Activated CD8-positive, alpha-beta memory T cell treated with anti-CD3 and anti-CD28 coated beads for 36 hours (primary cell): ENCODE measurements around the gene SLC39A11. TPM values are rescaled to one million over a fixed set of nuclear protein-coding genes. Genes with fewer than 3 reads are reported as not detected.
"Not testable (repeated sequence)": the region's sequence is repeated elsewhere in the genome, so short reads cannot be mapped to it uniquely, and the experiment has no call there.

ENCODE experiments used
- CTCF ChIA-PET: fragments of 350-600 bp; sonication (Branson Sonifier 250); formaldehyde crosslinking; loops from one replicate; lab custom pipeline; 2021; ENCODE audit warnings: antibody characterized with exemption; lab: Charles Lee
- POLR2A ChIA-PET: fragments of 350-600 bp; sonication (Branson Sonifier 250); formaldehyde crosslinking; loops from one replicate; lab custom pipeline; 2021; ENCODE audit warnings: antibody characterized with exemption; lab: Charles Lee
- total RNA-seq, 2 experiments: library from RNA; stranded (reverse); gene quantifications; one replicate each; pipeline ENCODE4 v1.2.3, GENCODE V29; 2021

SLC39A11 gene
- total RNA-seq, 2 experiments from 2014 or later, result 16.1 to 17.2 TPM

GRCh38 chr17:73023759-73024158 lies 68.7 kb downstream of the SLC39A11 start:
- POLR2A ChIA-PET, result no interaction called here

DNA sequence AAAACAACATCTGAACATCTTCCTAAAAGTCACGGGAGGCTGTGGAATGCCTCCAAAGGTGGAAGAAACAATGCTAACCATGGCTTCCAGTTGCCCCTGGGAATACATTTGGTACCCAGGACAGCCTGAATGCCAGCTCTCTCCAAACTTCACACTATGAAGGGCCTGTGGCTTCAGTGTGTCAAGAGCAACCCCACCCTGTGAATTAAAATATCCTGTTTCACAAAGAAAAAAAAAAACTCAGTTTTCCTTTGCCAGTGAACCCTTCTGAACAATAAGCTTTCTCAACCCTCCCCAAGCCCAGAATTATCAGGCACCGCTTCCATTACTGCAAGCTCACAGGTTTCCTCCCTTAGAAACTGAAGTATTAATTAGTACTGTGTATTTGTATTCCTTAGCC lies 69.8 kb downstream of the SLC39A11 start:
- ChIA-PET POLR2A (no interaction called here), CTCF (no interaction called here)

More at GRCh38 chr17:73023759-73024158, 68.7 kb downstream of the SLC39A11 start:
- CTCF ChIA-PET, result no interaction called here

DNA sequence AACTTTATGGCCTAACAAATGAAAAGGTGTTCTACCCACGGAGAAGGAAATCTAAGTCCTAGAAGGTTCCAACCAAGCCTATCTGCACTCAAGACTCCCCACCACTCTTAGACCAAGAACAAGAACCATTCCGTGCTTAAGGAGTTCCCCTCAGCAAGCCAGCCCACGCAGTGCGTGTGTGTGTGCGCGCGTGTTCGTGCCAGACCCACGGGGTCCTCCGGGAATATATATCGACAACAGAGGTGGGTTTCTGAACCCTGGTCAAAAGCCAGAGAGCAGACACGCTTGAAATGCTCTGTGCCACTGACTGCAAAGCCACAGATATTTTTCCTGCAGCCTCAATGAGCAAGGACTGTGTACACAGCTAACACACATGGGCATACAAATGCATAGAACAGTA lies 70.7 kb downstream of the SLC39A11 start:
- CTCF ChIA-PET, result no interaction called here
- POLR2A ChIA-PET, result no interaction called here

GRCh38 chr17:73020110-73020509 lies 72.4 kb downstream of the SLC39A11 start:
- ChIA-PET CTCF (interaction anchor here (0.9 kb wide), 1 partner anchor 11 kb away, joined by 4 read pairs; no protein-coding TSS in a partner anchor), POLR2A (no interaction called here)

- POLR2A ChIA-PET, result no interaction called here
- CTCF ChIA-PET, result no interaction called here
These were observed 73.9 kb downstream of the SLC39A11 start for GRCh38 chr17:73018599-73018998.

DNA sequence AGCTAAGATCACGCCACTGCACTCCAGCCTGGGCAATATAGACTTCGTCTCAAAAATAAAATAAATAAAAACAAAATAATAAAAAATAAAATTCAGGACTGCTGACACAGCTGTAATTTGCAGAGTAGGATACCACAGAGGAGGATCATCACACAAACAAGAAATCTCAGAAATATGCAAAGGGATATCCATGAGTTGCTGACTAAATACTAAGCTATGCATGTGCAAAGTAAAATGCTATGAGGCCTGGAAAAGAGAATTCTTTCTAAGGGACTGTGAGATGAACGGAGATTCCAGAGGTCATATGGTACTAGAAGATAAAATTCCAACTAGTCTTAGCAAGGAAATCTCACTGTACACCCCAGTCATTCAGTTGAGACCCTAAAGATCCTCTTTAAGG lies 74.8 kb downstream of the SLC39A11 start:
- CTCF ChIA-PET, result interaction anchor here (0.6 kb wide), 1 partner anchor 150 kb away, joined by 4 read pairs; no protein-coding TSS in a partner anchor
- POLR2A ChIA-PET, result no interaction called here

DNA sequence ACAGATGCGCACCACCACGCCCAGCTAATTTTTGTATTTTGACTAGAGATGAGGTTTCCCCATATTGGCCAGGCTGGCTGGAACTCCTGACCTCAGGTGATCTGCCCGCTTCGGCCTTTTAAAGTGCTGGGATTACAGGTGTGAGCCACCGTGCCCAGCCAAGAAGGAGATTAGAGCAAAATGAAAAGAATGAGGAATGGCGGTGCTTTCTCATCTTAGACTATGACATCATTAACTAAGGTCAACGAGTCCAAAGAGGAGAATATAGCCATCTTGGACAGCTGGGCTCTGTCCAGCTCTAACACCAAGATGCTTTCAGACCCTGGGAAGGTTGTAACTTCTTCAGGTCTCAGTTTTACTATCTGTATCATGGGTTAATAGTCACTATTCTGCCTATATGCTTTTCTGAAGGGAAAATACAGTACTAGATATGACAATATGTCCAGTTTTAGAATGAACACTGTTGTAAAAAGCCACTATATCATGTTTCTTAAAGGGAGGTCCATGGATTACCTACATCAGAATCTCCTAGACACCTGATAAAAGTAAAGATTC lies 76.7 kb downstream of the SLC39A11 start:
- POLR2A ChIA-PET, result no interaction called here
- CTCF ChIA-PET, result no interaction called here

GRCh38 chr17:73013816-73014663 lies 78.4 kb downstream of the SLC39A11 start:
- POLR2A ChIA-PET, result no interaction called here
- CTCF ChIA-PET, result no interaction called here

DNA sequence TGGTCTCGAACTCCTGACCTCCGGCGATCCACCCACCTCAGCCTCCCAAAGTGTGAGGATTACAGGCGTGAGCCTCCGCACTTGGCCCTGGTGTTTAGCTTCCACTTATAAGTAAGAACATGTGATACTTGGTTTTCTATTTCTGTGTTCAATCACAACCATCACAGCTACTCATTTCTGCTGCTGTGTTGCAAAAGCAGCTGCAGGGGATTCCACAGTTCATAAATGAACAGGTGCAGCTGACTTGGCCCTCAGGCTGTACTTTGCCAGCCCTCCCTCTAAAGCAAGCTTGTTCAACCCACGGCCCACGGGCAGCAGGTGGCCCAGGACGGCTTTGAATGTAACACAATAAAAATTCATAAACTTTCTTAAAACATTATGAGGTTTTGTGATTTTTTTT lies 79.2 kb downstream of the SLC39A11 start:
- ChIA-PET POLR2A (no interaction called here), CTCF (no interaction called here)

DNA sequence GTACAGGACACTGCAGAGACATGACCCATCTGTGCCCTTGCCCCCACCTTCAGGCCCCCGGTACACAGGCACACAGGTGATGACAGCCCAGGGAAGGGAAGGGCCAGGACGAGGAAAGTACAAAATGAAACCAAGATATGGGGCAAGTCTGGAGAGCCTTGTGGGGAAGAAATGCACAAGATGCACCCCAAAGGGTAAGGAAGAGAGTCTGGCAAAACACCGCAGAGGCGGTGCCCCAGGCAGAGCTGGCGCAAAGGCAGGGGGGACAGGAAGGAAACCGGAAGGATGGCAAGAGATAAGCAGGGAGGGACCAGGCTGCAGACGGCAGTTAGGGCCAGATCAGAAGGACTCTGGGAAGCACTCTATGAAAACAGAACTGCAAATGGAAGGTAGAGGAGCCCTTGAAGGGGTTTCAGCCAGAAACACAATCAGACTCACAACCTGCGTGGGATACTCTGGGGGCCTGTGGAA lies 81.4 kb downstream of the SLC39A11 start:
- POLR2A ChIA-PET, result no interaction called here
- CTCF ChIA-PET, result no interaction called here

DNA sequence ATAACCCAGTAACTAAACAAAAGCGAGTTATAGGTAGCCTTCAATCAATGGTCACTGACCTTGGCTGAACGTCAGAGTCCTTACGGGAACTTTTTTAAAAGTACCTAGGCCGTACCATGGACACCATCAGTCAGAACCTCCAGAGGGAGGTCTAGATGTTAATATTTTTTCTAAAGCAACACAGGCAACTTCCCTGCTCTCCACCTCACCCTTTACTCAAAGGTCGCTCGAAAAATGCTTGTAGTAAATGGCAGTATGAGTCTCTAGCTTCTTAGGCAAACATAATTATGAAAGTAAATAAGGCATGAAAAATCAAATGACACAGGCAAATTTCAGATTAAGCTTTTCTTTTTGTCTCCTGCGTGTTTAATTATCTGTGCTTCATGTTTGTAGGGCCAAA lies 82.1 kb downstream of the SLC39A11 start:
- CTCF ChIA-PET, result no interaction called here
- POLR2A ChIA-PET, result no interaction called here

- CTCF ChIA-PET, result no interaction called here
- POLR2A ChIA-PET, result interaction anchor here (0.6 kb wide), 1 partner anchor 324 kb away, joined by 6 read pairs; no protein-coding TSS in a partner anchor
These were observed 85.1 kb downstream of the SLC39A11 start for GRCh38 chr17:73007407-73007806.

DNA sequence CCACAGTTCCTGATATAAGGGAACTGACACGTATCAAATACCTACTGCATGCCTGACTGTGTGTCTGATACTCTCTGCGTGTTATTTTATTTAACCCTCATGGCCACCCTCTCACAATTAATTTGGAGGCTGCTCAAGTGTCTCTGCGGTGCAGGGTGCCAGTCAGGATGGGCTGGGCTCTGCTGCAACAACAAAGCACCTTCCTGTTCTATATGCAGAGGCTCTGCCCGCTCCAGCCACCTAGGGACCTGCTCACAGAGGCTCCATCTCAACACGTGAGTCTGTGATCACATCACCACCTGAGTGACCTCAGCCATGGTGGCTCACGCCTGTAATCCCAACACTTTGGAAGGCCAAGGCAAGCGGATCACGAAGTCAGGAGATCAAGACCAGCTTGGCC lies 87.1 kb downstream of the SLC39A11 start:
- ChIA-PET CTCF (no interaction called here), POLR2A (no interaction called here)

DNA sequence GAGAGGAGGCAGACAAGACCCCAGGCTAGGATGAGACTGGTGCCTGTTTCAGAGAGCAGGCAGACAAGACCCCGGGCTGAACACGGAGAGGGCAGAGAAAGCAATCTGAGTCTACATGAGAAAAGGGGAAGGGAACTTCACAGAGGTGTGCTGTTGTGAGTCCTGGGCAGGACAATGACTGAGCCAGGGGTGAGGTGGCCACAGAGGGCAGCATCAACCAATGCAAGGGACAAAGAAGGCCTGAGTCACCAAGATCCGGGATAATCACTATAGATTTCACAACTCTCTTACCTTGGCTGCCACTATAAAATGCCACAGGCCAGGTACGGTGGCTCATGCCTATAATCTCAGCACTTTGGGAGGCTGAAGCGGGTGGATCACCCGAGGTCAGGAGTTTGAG lies 89.0 kb downstream of the SLC39A11 start:
- ChIA-PET POLR2A (no interaction called here), CTCF (no interaction called here)

DNA sequence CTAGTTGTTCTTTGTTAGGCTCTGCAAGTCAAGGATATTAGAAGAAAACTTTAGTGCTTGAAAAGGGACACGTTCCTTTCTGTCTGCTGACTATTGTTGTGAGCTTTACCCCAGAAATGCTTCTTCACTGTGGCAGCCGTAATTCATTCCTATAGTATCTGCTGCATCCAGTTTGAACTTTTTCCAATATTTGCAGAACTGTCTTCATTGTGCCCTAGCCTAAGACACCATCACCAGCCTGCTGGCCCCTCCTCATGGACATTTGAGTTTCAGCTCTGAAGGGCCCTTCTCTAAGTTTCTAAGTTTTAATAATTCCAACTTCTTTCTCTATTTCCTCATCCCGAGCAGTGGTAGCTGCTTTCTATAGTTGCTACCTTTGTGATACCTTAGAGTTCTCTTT lies 91.7 kb downstream of the SLC39A11 start:
- POLR2A ChIA-PET, result no interaction called here

DNA sequence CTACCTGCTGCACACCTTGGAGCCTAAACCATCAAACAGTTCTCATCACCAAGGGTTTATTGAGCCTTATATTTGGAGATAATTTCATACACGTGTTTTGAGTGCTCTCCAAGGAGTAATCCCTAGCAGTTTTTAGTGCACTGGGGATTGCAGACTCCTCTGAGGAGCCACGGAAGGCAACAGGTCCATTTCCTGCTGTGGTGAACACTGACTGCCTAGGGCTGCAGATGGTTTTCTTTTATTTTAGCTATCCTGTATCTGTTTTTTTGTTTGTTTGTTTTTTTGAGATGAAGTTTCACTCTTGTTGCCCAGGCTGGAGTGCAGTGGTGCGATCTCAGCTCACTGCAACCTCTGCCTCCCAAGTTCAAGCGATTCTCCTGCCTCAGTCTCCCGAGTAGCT lies 93.0 kb downstream of the SLC39A11 start:
- CTCF ChIA-PET, POLR2A ChIA-PET: not testable (repeated sequence)

More for the DNA sequence above, 91.7 kb downstream of the SLC39A11 start:
- CTCF ChIA-PET, result no interaction called here

GRCh38 chr17:72998343-72998742 lies 94.1 kb downstream of the SLC39A11 start:
- ChIA-PET CTCF (no interaction called here), POLR2A (no interaction called here)

- POLR2A ChIA-PET, result no interaction called here
These were observed 94.9 kb downstream of the SLC39A11 start for GRCh38 chr17:72997559-72997958.

GRCh38 chr17:72996791-72997190 lies 95.7 kb downstream of the SLC39A11 start:
- ChIA-PET CTCF (no interaction called here), POLR2A (no interaction called here)

More at GRCh38 chr17:72997559-72997958, 94.9 kb downstream of the SLC39A11 start:
- CTCF ChIA-PET, result no interaction called here

DNA sequence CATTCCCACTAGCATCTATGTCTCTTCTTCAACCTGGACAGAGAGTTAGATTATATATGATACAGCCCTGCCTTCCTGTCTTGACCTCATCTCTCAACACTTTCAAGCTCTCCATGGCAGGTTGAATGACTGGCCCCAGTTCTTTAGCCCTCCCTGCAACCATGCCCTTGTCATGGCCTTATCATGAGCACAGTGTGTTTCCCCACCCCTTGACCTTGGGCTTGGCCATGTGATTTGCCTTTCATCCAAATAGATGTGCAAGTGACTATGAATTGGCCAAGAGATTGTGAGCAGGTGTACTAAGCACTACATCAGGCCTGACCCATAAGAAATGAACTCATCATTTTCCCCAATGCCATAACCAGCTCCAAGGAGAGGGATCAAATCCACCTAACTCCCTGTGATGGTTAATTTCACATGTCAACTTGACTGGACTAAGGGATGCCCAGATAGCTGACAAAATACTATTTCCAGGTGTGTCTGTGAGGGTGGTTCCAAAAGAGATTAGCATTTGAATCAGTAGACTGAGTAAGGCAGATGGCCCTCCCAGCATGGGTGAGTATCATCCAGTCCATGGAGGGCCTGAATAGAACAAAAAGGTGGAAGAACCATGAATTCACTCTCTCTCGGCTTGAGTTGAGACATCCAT lies 97.4 kb downstream of the SLC39A11 start:
- ChIA-PET POLR2A (no interaction called here), CTCF (interaction anchor here (0.9 to 1.4 kb wide), 2 partner anchors 9 to 268 kb away, joined by 3 read pairs; no protein-coding TSS in a partner anchor)
